ENCODE measurements around the gene VSIG10L2.

The VSIG10L2 gene

GRCh38 chr11:125948278-125949051, 2.6 kb downstream of the VSIG10L2 start:
- no peak for DNase-seq

GRCh38 chr11:125949271-125950177, 3.7 kb downstream of the VSIG10L2 start:
- DNase-seq = no peak

GRCh38 chr11:125950178-125950490, 4.3 kb downstream of the VSIG10L2 start:
- DNase-seq = no peak

- no peak for DNase-seq
These were observed 5.1 kb downstream of the VSIG10L2 start for GRCh38 chr11:125950696-125951651.

- DNase-seq = no peak
These were observed 5.9 kb downstream of the VSIG10L2 start for GRCh38 chr11:125951731-125952130.

GRCh38 chr11:125952559-125952958, 6.7 kb downstream of the VSIG10L2 start:
- no peak for DNase-seq

- DNase-seq = peak in 1 of 2 experiments; percentile 36
These were observed 7.1 kb downstream of the VSIG10L2 start for GRCh38 chr11:125952973-125953372.

GRCh38 chr11:125953401-125953935, 7.6 kb downstream of the VSIG10L2 start:
- DNase-seq = no peak

GRCh38 chr11:125954123-125954944, 8.5 kb downstream of the VSIG10L2 start:
- no peak for DNase-seq

GRCh38 chr11:125954945-125955640, 9.2 kb downstream of the VSIG10L2 start:
- no peak for DNase-seq

- DNase-seq = no peak
These were observed 10.0 kb downstream of the VSIG10L2 start for GRCh38 chr11:125955856-125956255.

GRCh38 chr11:125956391-125957134, 10.7 kb downstream of the VSIG10L2 start:
- DNase-seq = no peak

GRCh38 chr11:125957618-125958332, 11.9 kb downstream of the VSIG10L2 start:
- DNase-seq = no peak

- DNase-seq = no peak
These were observed 13.1 kb downstream of the VSIG10L2 start for GRCh38 chr11:125958872-125959400.

GRCh38 chr11:125959511-125959910, 13.7 kb downstream of the VSIG10L2 start:
- DNase-seq = no peak

GRCh38 chr11:125959931-125960330, 14.1 kb downstream of the VSIG10L2 start:
- no peak for DNase-seq

GRCh38 chr11:125960771-125961170, 14.9 kb downstream of the VSIG10L2 start:
- no peak for DNase-seq

- DNase-seq = no peak
These were observed 21.7 kb downstream of the VSIG10L2 start for GRCh38 chr11:125967515-125967914.

- DNase-seq = no peak
These were observed 22.5 kb downstream of the VSIG10L2 start for GRCh38 chr11:125968354-125968753.
